GM21717 (cell line): ENCODE results near the gene B4GALNT1.
"Not testable (repeated sequence)": the region's sequence is repeated elsewhere in the genome, so short reads cannot be mapped to it uniquely, and the experiment has no call there.

ENCODE experiments used
- ATAC-seq: cut with Tn5 transposase; IDR thresholded peaks from one replicate; pipeline ENCODE4 v1.9.1; 2021; ENCODE audit warnings: mild to moderate bottlenecking, moderate library complexity; ENCODE audit not compliant: unreplicated experiment

Gene B4GALNT1

DNA sequence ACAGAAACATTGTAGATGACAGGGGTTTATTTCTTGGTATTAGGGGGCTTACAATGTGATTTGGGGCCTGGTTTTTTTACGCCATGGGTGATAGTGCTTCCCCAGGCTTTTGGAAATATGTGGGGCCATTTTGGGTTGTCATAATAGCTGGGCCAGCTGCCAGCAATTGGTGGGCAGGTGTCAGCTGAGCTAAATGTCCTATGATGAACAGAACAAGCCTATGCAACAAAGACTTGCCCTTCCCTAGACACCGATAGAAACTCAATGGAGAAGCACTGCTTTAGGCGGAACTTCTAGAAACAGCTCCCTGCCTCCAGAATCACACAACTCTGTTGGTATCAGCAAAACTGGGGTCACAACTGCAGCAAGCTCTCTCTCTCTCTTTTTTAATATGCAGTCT is 5.1 kb upstream of the B4GALNT1 start:
- no peak for ATAC-seq

DNA sequence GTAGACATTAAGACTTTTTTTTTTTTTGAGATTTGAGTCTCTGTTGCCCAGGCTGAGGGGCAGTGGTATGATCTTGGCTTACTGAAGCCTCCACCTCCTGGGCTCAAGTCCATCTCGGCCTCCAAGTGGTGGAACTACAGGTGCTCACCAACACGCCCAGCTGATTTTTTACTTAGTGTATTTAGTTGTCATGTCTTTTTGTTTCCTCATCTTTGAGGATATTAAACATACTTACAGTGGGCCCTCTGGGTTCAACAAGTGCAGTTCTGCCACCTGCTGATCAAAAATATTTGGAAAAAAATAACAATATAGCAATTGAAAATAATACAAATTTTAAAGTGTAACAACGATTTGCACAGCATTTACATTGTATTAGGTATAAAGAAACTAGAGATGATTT is 4.4 kb upstream of the B4GALNT1 start:
- ATAC-seq = no peak

DNA sequence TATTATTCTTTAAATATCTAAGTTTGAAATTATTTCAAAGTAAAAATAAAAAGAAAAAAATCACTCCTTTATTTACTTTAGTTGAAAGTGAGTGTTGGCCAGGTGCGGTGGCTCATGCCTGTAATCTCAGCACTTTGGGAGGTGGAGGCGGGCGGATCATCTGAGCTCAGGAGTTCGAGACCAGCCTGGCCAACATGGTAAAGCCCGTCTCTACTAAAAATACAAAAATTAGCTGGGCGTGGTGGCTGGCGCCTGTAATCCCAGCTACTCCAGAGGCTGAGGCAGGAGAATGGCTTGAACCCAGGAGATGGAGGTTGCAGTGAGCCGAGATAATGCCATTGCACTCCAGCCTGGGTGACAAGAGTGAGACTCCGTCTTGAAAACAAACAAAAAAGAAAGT is 3.7 kb upstream of the B4GALNT1 start:
- not testable (repeated sequence) for ATAC-seq

DNA sequence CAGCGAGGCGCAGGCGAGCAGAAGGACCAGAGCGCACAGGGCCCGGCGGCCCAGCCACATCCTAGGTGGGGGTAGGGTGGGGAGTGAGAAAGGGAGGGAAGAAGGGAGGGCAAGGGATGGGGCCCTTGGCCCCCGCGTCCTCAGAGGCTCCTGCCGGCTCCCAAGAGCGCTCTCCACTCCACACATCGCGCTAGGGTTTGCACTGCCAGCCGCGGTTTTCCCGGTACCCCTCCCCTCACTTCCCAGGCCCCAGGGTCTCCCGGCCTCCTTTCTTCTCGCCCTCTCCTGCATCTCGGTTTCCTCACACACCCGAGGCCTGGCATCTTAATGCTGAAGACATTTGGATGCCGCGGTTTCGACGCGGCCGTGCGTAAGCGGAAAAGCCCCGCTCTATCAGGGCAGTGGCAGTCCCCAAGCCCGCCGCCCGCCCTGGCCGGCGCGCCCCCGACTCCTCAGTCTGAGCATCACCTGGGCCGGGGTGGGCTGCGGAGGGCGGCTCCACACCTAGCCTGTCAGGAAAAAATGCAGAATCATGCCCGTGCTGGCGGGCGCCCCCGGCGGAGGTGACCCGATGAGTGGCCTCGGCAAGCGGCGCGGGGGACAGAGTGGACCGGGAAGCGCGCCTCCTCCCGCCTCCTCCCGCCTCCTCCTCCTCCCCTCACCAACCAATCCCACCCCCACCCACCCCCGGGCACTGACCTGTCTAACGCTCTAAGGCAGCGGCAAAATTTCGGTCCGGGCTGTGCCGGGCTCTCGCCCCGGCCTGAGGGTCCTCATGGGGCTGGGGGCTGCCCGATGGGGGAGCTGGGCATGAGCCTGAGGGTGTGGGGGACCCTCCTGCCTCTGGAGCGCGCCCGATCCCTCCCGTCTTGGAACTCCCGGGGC is 686 bp downstream of the B4GALNT1 start:
- ATAC-seq = no peak

DNA sequence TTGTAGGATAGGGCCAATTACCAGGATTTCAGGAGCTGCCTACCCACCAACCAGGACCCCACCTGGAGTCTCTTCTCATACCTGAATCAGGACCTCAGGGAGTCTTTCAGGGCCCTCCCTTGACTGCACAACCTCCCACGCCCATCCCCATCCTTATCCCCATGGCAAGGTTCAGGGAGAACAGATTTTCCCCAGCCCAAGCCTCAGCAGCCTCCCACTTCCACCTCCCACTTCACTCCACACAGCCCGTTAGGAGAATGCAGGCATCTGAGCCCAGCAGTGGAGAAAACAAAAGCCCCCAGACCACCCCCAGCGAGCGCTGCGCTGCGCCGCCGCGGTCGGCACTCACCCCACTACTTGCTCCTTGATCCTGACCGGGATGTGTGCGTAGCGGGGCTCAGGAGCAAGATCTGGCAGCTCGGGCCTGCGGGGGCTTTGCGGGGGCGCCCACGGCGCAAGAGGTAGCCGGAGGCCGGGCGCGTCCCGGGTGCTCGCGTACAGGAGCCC is 1.4 kb downstream of the B4GALNT1 start:
- no peak for ATAC-seq

DNA sequence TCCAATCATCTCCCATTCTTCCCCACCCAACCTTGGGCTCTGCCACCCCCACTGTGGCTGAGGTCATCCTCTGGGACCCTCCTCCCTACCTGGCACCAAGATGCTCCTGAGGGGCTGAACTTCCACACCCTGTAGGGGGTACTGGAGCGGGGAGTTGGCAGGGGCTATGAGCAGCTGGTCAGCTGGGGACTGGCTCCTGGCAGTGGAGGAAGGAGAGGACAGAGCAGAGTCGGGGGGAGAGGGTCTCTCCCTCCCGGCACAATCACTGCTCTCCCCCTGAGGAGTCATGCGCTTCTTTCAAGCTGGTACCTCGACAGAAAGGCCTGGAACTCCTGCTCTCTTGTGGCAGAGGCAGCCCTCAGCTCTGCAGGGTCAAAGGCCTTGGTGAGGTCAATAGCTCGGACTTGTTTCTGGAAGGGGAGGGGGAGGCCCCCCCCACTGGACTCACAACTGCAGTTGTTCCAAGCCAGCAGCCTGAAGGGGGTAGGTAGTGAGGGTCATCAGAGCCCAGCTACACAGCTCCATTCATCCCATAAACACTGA is 2.0 kb downstream of the B4GALNT1 start:
- ATAC-seq = no peak

DNA sequence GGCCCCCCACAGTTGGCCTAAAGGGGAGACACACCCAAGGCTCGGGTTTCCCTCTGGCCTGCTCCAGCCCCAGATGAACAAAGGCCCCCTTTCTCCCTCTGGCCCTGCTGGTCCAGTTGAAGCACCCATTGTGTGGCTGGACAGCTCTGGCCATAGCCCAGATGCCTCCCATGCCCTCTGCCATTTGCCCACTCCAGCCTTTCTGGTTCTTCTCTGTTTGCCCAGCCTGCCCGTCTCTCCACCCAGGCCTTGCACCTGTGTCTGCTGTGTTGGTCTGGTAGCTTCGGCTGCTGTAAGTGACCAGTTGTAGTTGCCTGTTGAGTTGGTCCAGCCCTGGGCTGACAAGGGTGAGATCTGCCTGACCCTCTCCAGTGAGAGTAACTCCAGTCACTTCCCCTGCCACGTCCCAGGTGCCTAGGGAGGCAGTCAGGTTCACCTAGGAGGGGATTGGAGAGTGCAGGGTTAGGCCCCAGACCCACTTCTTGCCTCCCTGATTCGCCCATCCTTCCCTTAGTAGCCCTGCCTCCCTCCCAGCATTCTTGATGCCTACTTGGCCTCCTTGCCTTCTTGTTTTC is 3.0 kb downstream of the B4GALNT1 start:
- no peak for ATAC-seq

DNA sequence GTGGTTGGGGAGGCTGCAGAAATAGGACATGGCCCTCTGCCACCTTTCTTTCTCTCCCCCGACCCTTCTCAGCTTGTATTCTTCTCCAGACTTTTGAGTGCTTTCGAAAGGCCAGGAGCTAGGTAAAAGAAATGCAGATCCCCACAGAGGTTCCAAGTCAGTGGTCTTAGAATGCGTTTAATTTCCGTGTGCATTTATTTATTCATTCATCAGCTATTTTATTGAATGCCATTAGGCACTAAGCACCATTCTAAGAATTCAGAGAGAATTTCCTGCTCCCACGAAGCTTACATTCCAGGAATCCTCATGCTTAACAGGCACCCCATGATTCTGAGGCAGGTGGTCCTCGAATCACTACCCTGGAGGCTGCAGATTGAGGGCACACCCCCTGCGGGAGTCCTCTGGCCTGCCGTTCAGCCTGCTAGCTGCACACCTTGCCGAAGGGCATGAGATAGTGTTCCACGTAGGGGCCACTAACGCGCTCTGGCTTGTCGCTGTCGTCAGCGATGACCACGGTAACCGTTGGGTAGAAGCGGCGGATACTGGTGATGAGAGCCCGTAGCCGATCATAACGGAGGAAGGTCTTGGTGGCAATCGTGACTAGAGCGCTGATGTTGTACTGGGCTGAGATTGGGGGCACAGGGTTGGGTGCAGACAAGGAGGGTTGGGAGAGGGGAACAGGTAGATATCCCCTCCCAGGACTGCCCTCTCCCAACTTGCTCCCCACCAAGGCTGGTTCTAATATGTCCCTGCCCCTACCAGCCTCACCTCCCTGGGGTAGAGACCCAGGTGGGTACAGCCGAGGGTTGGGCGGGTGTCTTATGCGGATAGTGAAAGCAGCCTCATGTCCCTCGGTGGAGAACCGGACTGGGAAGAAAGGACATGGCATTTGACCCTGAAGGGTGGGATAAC is 4.5 kb downstream of the B4GALNT1 start:
- no peak for ATAC-seq

DNA sequence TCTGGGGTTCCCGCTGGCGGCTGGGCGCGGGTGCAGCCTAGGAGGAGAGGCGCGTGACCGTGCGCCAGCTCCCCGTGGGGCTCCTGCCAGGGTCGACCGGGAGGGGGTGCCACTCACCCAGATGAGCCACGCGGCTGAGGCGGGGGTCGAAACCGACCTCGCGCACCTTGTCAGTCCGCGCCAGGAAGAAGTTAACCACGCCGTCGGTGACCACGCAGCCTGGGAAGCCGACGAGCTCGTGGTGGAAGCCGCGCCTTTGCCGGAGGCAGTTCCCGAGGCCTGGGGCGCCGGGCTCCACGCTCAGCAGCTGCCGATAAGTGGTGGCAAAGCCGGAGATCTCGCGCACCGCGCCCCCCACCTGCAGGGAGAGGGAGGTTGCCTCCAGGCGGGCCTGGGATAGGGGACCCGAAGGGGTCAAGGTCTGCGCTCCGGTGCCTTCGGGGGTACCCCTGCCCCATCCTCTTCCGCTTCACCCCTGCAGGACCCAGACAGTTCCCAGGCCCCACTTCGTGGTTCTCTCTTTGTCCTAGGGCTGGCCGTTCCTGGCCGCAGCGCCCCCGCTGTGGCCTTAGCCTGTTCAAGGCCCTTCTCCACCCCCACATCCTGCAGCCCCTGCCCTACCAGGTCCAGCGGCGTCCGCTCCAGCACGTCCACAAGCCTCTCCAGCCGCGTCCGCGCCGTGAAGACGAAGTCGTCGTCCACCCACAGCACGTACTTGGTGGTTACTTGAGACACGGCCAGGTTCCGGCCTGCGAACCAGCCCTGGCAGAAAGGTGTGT is 5.3 kb downstream of the B4GALNT1 start:
- no peak for ATAC-seq

DNA sequence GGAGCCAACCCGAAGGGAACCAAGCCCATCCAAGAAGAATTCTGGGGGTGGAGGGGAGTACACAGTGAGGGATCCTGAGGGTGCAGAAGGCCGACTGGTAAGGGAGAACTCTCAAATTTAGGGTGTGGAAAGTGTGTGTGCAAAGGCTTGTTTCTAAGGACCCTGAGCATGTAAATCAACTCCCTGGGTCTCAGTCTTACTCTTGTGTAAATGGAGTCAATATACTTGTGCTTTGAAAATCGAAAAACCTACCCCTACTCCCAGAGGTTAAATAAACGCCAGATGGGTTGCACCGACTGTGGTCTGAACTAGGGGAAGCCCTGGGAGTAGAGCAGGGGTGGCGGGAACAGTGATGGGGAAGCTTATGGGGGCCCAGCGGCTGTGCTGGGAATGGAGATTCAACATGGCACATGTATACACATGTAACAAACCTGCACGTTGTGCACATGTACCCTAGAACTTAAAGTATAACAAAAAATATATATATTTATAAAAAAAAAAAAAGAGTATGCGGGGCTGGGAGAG is 6.0 kb downstream of the B4GALNT1 start:
- ATAC-seq = no peak

DNA sequence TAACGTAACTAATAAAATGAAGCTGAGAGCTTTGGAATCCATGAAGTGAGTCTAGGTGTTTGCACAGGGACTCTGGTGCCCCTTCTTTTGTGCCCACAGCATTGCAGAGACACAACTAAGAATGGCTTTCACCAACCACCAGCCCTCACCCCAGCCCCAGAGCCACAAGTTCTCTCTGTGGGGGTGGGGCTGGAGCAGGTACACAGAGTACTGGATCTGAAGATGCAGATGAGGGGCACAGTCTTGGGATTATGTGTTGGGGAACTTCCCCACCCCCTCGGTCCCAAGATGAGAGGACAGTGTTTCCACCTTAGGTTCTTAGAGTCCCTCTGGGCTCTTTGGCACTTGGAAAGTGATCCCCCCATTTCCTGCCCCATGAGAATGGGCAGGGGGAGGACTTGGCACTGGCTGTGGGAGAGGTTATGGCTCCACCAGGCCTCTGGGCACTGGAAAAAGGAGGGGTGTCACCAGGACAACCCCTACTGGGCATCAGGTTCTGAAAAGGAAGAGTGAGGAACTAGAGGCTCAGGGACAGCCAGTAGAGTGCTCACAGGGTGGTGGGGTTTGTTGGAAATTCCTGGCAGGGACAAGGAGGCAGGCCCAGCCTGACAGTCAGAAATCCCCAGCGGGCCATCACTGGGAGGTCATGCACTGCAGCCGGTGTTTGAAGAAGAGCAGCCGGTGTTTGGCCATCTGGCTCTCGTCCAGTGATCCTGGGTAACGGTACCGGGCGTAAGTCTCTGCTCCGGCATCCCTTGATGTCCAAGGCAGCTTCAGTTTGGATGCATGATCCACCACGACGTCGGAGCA is 6.7 kb downstream of the B4GALNT1 start:
- ATAC-seq = no peak

DNA sequence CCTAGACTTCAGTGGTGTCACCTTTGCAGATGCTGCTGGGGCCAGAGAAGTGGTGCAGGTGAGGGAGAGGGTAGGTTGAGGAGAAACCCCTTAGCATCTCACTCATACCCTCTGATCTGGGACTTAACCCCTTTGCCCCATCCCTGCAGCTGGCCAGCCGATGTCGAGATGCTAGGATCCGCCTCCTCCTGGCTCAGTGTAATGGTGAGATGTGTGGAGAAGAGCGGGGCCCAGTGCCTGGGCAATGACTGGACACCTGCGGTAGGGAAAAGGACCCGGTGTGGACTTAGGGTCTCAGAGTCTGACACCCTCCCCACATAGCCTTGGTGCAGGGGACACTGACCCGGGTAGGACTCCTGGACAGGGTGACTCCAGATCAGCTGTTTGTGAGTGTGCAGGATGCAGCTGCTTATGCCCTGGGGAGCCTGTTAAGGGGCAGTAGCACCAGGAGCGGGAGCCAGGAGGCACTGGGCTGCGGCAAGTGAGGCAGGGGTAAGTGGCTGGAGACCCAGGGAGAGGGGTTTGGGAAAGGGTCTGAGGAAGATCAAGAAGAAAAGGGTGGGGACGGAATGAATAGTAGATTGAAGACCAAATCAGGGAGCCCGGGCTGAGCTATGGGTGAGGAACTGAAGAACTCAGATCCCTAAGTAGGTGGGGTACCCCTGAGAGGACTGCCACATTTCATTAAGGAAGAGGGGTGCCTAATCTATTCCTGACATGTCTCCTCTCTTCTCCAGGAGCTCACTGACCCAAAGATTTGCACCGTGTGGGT is 7.6 kb downstream of the B4GALNT1 start:
- ATAC-seq = no peak

DNA sequence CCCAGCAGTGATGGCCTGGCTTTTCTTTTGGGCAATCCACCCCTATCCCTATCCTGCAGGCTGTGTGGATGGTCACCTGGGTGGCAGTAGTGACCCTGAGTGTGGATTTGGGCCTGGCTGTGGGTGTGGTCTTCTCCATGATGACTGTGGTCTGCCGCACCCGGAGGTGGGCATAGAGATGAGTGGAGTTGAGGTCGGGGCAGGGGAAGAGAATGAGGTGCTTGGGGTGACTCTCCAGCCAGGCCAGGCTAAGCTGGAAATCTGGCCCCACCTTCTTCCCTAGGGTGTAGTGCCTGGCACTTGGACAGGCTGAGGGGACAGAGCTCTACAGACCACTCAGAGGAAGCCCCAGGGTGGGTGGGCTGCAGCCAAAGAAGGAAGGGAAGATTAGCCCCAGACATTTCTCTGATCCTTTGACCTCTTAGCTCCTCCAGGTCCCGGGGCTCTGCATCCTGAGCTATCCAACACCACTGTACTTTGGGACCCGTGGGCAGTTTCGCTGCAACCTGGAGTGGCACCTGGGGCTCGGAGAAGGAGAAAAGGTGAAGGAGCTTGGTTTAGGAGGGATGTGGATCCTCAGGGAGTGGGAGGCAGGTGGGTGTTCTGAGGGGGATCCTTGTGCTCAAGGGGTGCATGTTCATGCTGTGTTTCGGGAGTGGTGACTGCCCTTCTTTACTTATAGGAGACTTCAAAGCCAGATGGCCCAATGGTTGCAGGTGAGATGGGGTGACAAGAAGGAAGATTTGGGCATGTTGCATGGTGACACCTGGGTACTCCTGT is 8.4 kb downstream of the B4GALNT1 start:
- no peak for ATAC-seq

DNA sequence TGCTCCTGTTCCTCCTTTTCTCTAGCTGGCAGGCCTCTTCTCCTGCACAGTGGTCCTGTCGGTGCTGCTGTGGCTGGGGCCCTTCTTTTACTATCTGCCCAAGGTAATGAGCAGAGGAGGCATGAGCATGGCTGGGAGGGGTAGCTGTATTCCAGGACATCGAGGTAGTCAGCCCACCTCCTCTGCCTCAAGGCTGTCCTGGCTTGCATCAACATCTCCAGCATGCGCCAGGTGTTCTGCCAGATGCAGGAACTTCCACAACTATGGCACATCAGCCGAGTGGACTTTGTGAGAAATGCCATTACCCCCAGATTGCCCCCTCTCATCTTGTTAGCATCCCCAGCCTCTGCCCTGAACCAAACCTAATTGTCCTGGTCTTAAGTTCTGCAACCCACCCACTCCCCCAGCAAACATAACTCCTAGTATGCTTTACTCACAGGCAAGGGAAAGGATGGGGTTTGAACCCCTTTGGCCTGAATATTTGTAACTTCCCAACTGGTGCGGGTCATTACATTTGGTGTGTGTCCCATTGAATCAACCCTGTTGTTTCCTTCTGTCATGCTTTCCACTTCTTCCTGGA is 9.1 kb downstream of the B4GALNT1 start:
- ATAC-seq = no peak

DNA sequence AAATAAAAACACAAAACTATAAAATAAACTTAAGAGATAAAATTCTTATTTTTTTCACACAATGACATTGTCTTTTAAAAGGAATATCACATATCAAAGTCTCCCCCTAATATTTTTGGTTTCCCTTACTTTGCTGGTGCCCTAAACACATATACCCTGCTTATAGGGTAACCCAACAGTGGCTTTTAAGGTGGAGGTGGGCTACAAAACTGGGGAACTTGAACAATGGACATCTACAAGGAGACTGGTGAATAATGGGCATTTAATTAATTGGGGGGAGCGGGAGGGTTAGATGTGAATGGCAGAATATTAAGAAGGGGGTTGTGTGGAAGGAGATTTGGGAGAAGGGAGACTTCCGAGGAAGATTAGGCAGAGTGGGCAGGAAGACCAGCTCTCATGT is 9.6 kb downstream of the B4GALNT1 start:
- no peak for ATAC-seq

DNA sequence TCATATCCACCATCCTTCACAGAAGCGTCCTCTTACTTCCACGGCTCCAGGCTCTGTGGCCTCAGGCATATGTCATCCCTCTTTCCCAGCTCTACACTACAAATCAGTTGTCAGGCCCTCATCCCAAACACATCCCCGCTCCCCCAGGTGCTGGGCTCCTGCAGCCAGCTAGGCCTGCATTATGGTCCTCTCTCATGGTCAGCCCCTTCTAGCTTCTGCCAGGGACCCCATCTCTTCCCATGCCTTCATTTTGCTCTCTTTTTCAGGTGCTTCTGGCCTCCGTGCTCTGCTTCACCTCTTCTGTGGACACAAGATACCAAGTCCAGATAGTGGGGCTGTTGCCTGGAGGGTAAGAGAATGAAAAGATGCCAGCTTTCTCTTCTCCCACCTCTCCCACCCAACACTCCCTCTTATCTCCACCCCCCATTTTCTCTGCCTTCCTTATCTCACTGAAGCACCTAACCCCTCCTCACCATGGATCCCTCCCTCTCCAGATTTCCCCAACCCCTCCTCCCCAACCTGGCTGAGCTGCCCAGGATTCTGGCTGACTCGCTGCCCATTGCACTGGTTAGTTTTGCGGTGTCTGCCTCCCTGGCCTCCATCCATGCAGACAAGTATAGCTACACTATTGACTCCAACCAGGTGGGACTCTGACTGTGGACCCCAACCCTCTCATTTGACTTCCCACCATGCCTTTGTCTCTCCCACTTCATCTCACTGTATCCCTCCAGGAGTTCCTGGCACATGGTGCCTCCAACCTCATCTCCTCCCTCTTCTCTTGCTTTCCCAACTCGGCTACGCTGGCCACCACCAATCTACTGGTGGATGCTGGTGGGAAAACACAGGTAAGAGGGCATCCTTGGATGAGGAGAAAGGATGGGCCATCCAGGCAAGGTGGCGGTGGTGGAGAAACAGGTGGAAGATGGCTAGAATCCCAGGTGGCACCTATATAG is 10.4 kb downstream of the B4GALNT1 start:
- no peak for ATAC-seq
